Measurements from ENCODE around the gene ZFHX3.
A peak's percentile ranks its signal among the peaks of the same experiment; 100 is the strongest.

Gene ZFHX3

DNA sequence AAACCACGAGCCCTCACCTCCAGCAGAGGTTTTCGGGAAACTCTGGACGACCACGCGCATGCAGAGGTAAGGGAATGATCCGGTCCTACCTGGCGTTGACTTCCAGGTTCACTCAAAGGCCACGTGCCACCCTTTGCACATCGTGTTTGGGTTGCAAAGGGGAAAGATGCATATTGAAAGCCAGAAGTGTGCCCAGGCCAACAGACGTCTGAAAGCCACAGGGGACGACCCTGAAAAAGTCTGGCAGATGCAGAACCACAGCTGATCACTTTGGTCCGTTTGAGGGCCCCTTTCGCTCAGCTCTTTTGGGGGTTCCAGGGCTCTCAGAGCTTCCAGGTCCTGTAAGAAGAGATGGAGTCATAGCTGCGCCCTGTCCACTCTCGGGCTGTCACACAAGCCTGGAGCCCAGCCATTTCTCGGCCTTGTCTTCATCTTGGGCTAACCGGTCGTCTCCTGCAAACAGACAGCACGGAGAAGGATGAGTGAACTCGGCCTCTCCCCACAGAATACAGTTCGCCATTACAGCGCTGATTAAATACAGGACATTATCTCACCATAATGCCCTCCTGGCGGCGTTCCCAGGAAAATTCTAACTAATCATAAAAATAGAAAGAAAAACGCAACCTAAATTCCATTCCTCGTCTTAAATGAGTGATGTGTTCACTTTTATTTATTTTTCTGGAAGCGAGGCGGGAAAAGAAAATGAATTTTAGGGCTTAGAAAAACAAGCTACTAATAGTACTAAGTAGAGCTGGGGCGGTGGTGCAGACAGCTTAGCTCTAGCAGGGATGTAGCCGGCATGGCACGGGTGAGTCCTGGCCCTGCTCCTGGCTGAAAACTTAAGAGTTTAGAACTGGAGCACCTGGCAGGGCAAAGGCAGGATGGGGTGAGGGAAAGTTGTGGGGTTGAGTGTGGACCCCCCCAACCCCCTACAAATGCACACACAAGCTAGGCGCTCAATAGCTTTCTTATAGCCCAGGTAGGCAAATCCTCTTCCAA lies 45.5 kb upstream of the ZFHX3 start:
- peak overlapping the region; percentile 23 to 76 (median 74) for H3K27ac Mint-ChIP-seq
- no peaks in the 10 kb centered on the region for H3K9me3 Mint-ChIP-seq
- H3K4me1 Mint-ChIP-seq = peaks cover 34% of the 10 kb centered on the region
- TF ChIP-seq CTCF (IDR thresholded peaks at IDR 0.05; ENCODE audit: unreplicated experiment in 3 of 3) = no peak
- H3K4me3 Mint-ChIP-seq = no peak overlapping the region
- peaks cover 5% of the 10 kb centered on the region for H3K27me3 Mint-ChIP-seq (ENCODE audit: low read depth)
- no peaks in the 10 kb centered on the region for H3K36me3 Mint-ChIP-seq (ENCODE audit: low read depth)

DNA sequence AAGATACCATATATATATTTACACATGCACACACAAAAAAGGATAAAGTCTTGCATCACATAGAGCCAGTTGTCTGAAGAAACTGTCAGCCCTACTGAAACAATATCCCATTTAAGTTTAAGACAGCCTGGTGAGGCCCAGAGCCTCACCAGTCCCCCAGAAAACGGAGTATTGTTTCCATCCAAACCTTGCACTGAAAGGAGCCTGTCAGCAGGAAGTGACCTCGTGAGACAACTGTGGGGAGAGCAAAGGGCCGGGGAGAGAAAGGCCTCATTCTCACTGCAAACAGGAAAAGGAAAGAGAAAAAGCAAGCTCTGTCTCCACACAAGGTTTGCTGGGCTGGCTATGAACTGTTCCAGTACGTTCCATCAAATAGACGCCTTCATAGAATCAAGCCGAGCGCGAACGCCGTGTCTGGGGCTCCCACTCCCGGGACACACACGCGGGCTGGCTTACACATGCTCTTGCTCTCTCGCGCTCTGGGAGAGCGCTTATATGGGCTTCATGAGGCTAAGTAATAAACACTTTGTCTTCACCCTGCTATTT lies 44.4 kb upstream of the ZFHX3 start:
- Mint-ChIP-seq H3K36me3 (ENCODE audit: low read depth) (no peaks in the 10 kb centered on the region), H3K27me3 (ENCODE audit: low read depth) (no peaks in the 10 kb centered on the region), H3K4me3 (no peak overlapping the region)

DNA sequence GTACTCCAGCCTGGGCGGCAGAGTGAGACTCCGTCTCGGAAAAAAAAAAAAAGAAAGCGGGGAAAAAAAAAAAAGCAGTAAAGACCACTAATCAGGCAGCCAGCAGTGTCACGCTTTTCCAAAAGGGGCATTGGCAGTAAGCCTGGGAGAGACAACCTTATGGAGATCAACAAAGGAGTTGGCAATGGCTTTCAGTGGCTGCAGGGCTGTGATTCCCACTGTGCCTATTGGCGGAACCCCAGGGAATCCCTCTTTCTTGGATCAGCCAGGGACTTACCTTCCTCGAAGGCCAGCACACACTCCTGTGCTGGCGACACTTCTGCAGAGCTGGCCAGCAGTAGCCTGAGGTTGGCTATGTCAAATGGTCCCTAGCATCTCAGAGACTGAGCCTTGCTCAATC lies 43.2 kb upstream of the ZFHX3 start:
- Mint-ChIP-seq H3K27me3 (ENCODE audit: low read depth) (no peaks in the 10 kb centered on the region), H3K27ac (no peak overlapping the region), H3K9me3 (peaks cover 1% of the 10 kb centered on the region), H3K4me1 (peaks cover 27% of the 10 kb centered on the region), H3K4me3 (no peak overlapping the region), H3K36me3 (ENCODE audit: low read depth) (no peaks in the 10 kb centered on the region)
- no peak for TF ChIP-seq CTCF (IDR thresholded peaks at IDR 0.05; ENCODE audit: unreplicated experiment in 3 of 3)

More for the DNA sequence above, 44.4 kb upstream of the ZFHX3 start:
- Mint-ChIP-seq H3K27ac (peak overlapping the region; percentile 17 to 76 (median 60)), H3K9me3 (no peaks in the 10 kb centered on the region), H3K4me1 (peaks cover 29% of the 10 kb centered on the region)
- TF ChIP-seq CTCF (IDR thresholded peaks at IDR 0.05; ENCODE audit: unreplicated experiment in 3 of 3) = no peak

DNA sequence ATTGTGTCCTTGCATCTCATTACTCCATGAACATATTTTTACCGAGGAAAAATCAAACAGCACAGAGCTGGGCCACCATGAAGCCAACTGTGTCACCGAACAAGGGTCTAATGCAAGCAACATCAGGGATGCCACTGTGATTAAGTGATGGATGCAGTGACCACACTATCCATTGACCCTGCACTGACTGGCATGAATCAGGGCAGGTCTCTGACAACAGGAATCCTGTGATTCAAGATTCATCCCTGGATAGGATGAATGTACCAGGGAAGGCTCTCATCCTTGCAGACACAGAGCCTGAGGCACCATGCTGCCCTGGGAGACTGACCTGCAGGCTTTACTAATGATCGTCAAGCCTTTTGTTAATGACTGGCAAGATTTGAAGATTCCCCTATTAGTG lies 41.5 kb upstream of the ZFHX3 start:
- Mint-ChIP-seq H3K36me3 (ENCODE audit: low read depth) (no peaks in the 10 kb centered on the region), H3K4me1 (peaks cover 16% of the 10 kb centered on the region), H3K4me3 (no peak overlapping the region), H3K27me3 (ENCODE audit: low read depth) (no peaks in the 10 kb centered on the region), H3K9me3 (peaks cover 8% of the 10 kb centered on the region), H3K27ac (no peak overlapping the region)
- TF ChIP-seq CTCF (IDR thresholded peaks at IDR 0.05; ENCODE audit: unreplicated experiment in 3 of 3) = no peak

DNA sequence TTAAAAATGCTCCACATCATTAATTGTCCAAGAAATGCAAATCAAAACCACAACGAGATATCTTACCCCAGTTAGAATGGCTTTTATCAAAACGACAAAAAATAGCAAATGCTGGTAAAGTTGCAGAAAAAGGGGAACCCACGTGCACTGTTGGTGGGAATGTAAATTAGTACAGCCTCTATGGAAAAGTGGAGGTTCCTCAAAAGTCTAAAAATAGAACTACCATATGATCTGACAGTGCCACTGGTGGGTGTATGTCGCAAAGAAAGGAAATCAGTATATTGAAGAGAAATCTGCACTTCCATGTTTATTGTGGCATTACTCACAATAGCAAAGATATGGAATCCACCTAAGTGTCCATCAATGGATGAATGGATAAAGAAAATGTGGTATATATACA lies 38.2 kb upstream of the ZFHX3 start:
- no peak overlapping the region for H3K4me3 Mint-ChIP-seq
- no peak for TF ChIP-seq CTCF (IDR thresholded peaks at IDR 0.05; ENCODE audit: unreplicated experiment in 3 of 3)
- peaks cover 11% of the 10 kb centered on the region for H3K9me3 Mint-ChIP-seq
- peaks cover 9% of the 10 kb centered on the region for H3K27me3 Mint-ChIP-seq (ENCODE audit: low read depth)
- H3K36me3 Mint-ChIP-seq (ENCODE audit: low read depth) = no peaks in the 10 kb centered on the region
- H3K4me1 Mint-ChIP-seq = no peaks in the 10 kb centered on the region
- no peak overlapping the region for H3K27ac Mint-ChIP-seq

Data from nephron (organoid).